HG03342 (cell line): ENCODE measurements around the gene HLA-A.
"Not testable (repeated sequence)": the region's sequence is repeated elsewhere in the genome, so short reads cannot be mapped to it uniquely, and the experiment has no call there.

Source experiments
- ATAC-seq: cut with Tn5 transposase; IDR thresholded peaks from one replicate; pipeline ENCODE4 v1.9.1; 2021; ENCODE audit warnings: mild to moderate bottlenecking, moderate library complexity; ENCODE audit not compliant: unreplicated experiment

Gene HLA-A

GRCh38 chr6:29942275-29943052 lies at the start of gene HLA-A:
HLA-A (plus strand) TSS chr6:29942532; CDS start chr6:29942554, 22 bp downstream.
- ATAC-seq: peak; percentile 92

- no peak for ATAC-seq
These were observed 49.6 kb upstream of the HLA-A start for GRCh38 chr6:29892696-29893095.

- no peak for ATAC-seq
These were observed 43.1 kb upstream of the HLA-A start for GRCh38 chr6:29899281-29899680.

GRCh38 chr6:29905286-29905685 lies 37.0 kb upstream of the HLA-A start:
- no peak for ATAC-seq

- ATAC-seq: no peak
These were observed 34.5 kb upstream of the HLA-A start for GRCh38 chr6:29907637-29908340.

- no peak for ATAC-seq
These were observed 34.0 kb upstream of the HLA-A start for GRCh38 chr6:29908341-29908662.

- no peak for ATAC-seq
These were observed 33.6 kb upstream of the HLA-A start for GRCh38 chr6:29908710-29909109.

GRCh38 chr6:29909985-29910384 lies 32.3 kb upstream of the HLA-A start:
- ATAC-seq: no peak

GRCh38 chr6:29912840-29913239 lies 29.5 kb upstream of the HLA-A start:
- ATAC-seq: no peak

GRCh38 chr6:29916741-29917140 lies 25.6 kb upstream of the HLA-A start:
- no peak for ATAC-seq

GRCh38 chr6:29917857-29918256 lies 24.5 kb upstream of the HLA-A start:
- no peak for ATAC-seq

GRCh38 chr6:29919506-29920445 lies 22.6 kb upstream of the HLA-A start:
- ATAC-seq: no peak

GRCh38 chr6:29924287-29924686 lies 18.0 kb upstream of the HLA-A start:
- ATAC-seq: no peak

GRCh38 chr6:29924731-29925130 lies 17.6 kb upstream of the HLA-A start:
- ATAC-seq: no peak

GRCh38 chr6:29925321-29925720 lies 17.0 kb upstream of the HLA-A start:
- ATAC-seq: no peak

GRCh38 chr6:29925727-29926412 lies 16.5 kb upstream of the HLA-A start:
- peak; percentile 18 for ATAC-seq

GRCh38 chr6:29926413-29927274 lies 15.7 kb upstream of the HLA-A start:
- peak; percentile 50 for ATAC-seq

GRCh38 chr6:29927275-29927569 lies 15.1 kb upstream of the HLA-A start:
- ATAC-seq: no peak

GRCh38 chr6:29927841-29928388 lies 14.4 kb upstream of the HLA-A start:
- no peak for ATAC-seq

GRCh38 chr6:29930047-29930446 lies 12.3 kb upstream of the HLA-A start:
- not testable (repeated sequence) for ATAC-seq
